Hepatocyte (in vitro differentiated cells): ENCODE data around the gene IL6.

Source experiments
- EZH2 ChIP-seq: fragments of 200-600 bp; sonication (generic); IDR thresholded peaks from 2 replicates; pipeline ENCODE4 v1.6.1; 2016; ENCODE audit warnings: antibody characterized with exemption, mild to moderate bottlenecking, borderline replicate concordance
- EZH2phosphoT487 ChIP-seq: fragments of 200-600 bp; sonication (generic); IDR thresholded peaks from one replicate; pipeline ENCODE4 v1.6.1; 2018; ENCODE audit warnings: antibody characterized with exemption, mild to moderate bottlenecking, low read depth, moderate library complexity; ENCODE audit not compliant: unreplicated experiment, severe bottlenecking
- TF ChIP-seq, protein P1 (sequence below): fragments of 200-600 bp; sonication (generic); IDR thresholded peaks from 2 replicates; pipeline ENCODE4 v1.5.1; 2016; ENCODE audit warnings: antibody characterized with exemption, mild to moderate bottlenecking; ENCODE audit not compliant: poor library complexity

DNA sequence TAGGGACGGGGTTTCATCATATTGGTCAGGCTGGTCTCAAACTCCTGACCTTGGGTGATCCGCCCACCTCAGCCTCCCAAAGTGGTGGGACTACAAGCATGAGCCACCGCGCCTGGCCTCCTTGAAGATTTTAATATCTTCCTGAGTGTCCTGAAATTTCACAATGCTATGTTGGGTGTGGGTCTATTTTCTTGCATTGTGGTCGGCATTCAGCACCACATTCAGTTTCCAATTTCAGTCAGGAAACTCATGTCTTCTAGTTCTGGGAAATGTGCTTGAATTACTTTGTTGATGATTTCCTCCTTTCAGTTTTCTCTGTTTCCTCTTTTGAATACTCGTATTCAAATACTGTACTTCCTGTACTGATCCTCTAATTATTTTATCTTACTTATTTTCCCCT lies 49.3 kb upstream of the IL6 start:
- TF ChIP-seq, protein P1, sequence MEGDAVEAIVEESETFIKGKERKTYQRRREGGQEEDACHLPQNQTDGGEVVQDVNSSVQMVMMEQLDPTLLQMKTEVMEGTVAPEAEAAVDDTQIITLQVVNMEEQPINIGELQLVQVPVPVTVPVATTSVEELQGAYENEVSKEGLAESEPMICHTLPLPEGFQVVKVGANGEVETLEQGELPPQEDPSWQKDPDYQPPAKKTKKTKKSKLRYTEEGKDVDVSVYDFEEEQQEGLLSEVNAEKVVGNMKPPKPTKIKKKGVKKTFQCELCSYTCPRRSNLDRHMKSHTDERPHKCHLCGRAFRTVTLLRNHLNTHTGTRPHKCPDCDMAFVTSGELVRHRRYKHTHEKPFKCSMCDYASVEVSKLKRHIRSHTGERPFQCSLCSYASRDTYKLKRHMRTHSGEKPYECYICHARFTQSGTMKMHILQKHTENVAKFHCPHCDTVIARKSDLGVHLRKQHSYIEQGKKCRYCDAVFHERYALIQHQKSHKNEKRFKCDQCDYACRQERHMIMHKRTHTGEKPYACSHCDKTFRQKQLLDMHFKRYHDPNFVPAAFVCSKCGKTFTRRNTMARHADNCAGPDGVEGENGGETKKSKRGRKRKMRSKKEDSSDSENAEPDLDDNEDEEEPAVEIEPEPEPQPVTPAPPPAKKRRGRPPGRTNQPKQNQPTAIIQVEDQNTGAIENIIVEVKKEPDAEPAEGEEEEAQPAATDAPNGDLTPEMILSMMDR, result no peak
- TF ChIP-seq EZH2, result no peak
- TF ChIP-seq EZH2phosphoT487, result no peak
